ENCODE measurements around the gene FLT3. TPM values are rescaled to one million over a fixed set of nuclear protein-coding genes. Genes with fewer than 3 reads are reported as not detected.

FLT3 gene
- total and polyA plus RNA-seq, 10 of the 15 experiments (the other 5 are each of a cell fraction or from before 2014, with no cell fraction given): 0.04 to 0.19 (median 0.11) TPM; not detected in 1

DNA sequence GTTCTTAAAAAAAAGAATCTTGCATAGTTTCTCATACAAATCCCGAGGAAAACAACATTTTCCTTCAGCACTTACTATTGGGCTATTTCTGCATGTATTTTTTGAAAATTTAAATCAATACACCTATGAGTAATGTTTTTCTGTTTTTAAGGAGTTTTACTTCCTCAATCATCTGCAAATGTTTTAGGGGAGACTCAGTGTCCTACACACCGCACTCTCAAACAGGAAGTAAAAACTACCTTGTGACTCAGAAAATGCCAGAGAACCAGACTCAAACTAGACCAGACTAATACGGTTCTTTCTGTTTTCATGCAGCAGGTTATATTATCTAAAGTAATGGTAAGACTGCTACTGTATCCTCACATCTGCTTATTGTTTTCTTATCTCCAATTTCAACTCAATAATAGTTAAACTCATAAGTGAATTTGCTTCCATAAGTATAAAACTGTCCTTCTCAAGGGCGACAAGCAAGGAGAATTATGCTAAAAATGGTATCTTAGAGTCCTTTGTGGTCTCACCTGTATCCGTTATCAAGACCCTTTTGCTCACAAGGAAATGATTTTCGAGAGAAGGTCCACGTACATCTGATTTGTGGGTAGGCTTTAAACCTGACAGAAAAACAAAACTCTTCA lies 52.5 kb downstream of the FLT3 start (continued):
- TF ChIP-seq, protein P1, sequence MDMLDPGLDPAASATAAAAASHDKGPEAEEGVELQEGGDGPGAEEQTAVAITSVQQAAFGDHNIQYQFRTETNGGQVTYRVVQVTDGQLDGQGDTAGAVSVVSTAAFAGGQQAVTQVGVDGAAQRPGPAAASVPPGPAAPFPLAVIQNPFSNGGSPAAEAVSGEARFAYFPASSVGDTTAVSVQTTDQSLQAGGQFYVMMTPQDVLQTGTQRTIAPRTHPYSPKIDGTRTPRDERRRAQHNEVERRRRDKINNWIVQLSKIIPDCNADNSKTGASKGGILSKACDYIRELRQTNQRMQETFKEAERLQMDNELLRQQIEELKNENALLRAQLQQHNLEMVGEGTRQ (IDR thresholded peaks at IDR 0.05; ENCODE audit: borderline replicate concordance, low read depth, low read length): no peak; the same call in 1 of the 2 replicates
- TF ChIP-seq PAX8 (IDR thresholded peaks at IDR 0.05) (no peak), NFIC (IDR thresholded peaks at IDR 0.05; ENCODE audit: low read depth, low read length) (peak; percentile 95), SRF (IDR thresholded peaks at IDR 0.05; ENCODE audit: low read depth in 2 of 2, low read length in 2 of 2) (no peak), CBX5 (IDR thresholded peaks at IDR 0.05; ENCODE audit: low read depth) (0 out of 2 replicates have a peak, but pooled peaks have one; percentile 56), RUNX3 (IDR thresholded peaks at IDR 0.05; ENCODE audit: low read length) (peak; percentile 86), YBX1 (IDR thresholded peaks at IDR 0.05) (no peak), POLR2AphosphoS2 (IDR thresholded peaks at IDR 0.05; ENCODE audit: low read depth, low read length) (no peak), ZZZ3 (IDR thresholded peaks at IDR 0.05; ENCODE audit: control insufficient read depth, insufficient read length, low read depth) (no peak), TARDBP (IDR thresholded peaks at IDR 0.05; ENCODE audit: borderline replicate concordance) (no peak), STAT1 (conservative IDR thresholded peaks at IDR 0.05) (no peak), GABPA (IDR thresholded peaks at IDR 0.05; ENCODE audit: low read depth) (no peak; the same call in 1 of the 2 replicates), RAD21 (IDR thresholded peaks at IDR 0.05; ENCODE audit: insufficient read depth, low read depth, low read length) (no peak), PAX5 (IDR thresholded peaks at IDR 0.05; ENCODE audit: borderline replicate concordance, low read depth, low read length) (peak; percentile 64; the same call in 1 of the 2 replicates), ZNF24 (IDR thresholded peaks at IDR 0.05) (peak; percentile 27; the same call in 1 of the 2 replicates), TCF12 (IDR thresholded peaks at IDR 0.05; ENCODE audit: low read depth, low read length) (no peak), ZNF622 (IDR thresholded peaks at IDR 0.05) (no peak), ZSCAN29 (IDR thresholded peaks at IDR 0.05) (peak; percentile 81), IKZF2 (IDR thresholded peaks at IDR 0.05) (peak; percentile 82 to 84), KAT2A (conservative IDR thresholded peaks at IDR 0.05; ENCODE audit: control insufficient read depth, low read depth, low read length) (no peak), WRNIP1 (IDR thresholded peaks at IDR 0.05; ENCODE audit: borderline replicate concordance, low read depth, low read length) (no peak)
- TF ChIP-seq, protein P2, sequence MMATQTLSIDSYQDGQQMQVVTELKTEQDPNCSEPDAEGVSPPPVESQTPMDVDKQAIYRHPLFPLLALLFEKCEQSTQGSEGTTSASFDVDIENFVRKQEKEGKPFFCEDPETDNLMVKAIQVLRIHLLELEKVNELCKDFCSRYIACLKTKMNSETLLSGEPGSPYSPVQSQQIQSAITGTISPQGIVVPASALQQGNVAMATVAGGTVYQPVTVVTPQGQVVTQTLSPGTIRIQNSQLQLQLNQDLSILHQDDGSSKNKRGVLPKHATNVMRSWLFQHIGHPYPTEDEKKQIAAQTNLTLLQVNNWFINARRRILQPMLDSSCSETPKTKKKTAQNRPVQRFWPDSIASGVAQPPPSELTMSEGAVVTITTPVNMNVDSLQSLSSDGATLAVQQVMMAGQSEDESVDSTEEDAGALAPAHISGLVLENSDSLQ (IDR thresholded peaks at IDR 0.05): no peak
- TF ChIP-seq, protein P3, sequence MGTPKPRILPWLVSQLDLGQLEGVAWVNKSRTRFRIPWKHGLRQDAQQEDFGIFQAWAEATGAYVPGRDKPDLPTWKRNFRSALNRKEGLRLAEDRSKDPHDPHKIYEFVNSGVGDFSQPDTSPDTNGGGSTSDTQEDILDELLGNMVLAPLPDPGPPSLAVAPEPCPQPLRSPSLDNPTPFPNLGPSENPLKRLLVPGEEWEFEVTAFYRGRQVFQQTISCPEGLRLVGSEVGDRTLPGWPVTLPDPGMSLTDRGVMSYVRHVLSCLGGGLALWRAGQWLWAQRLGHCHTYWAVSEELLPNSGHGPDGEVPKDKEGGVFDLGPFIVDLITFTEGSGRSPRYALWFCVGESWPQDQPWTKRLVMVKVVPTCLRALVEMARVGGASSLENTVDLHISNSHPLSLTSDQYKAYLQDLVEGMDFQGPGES (IDR thresholded peaks at IDR 0.05): no peak
- TF ChIP-seq, protein P4, sequence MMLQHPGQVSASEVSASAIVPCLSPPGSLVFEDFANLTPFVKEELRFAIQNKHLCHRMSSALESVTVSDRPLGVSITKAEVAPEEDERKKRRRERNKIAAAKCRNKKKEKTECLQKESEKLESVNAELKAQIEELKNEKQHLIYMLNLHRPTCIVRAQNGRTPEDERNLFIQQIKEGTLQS (IDR thresholded peaks at IDR 0.05; ENCODE audit: borderline replicate concordance, extremely low read depth, low read depth, low read length): no peak
- TF ChIP-seq, protein P5, sequence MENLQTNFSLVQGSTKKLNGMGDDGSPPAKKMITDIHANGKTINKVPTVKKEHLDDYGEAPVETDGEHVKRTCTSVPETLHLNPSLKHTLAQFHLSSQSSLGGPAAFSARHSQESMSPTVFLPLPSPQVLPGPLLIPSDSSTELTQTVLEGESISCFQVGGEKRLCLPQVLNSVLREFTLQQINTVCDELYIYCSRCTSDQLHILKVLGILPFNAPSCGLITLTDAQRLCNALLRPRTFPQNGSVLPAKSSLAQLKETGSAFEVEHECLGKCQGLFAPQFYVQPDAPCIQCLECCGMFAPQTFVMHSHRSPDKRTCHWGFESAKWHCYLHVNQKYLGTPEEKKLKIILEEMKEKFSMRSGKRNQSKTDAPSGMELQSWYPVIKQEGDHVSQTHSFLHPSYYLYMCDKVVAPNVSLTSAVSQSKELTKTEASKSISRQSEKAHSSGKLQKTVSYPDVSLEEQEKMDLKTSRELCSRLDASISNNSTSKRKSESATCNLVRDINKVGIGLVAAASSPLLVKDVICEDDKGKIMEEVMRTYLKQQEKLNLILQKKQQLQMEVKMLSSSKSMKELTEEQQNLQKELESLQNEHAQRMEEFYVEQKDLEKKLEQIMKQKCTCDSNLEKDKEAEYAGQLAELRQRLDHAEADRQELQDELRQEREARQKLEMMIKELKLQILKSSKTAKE (IDR thresholded peaks at IDR 0.05; ENCODE audit: low read depth, poor library complexity, severe bottlenecking): peak; percentile 96
